SK-N-SH (cell line): ENCODE measurements around the gene DNAH11.

Experiments used
- CTCF ChIP-seq: fragments of 200-600 bp; sonication (generic); IDR thresholded peaks from 2 replicates; pipeline ENCODE4 v1.6.1; 2017; ENCODE audit warnings: antibody characterized with exemption, mild to moderate bottlenecking, moderate library complexity
- EP300 ChIP-seq, 2 experiments: IDR thresholded peaks; 2 replicates each; pipeline versions ENCODE4 v1.4.0 to v1.6.1; 2012; ENCODE audit warnings: borderline replicate concordance in 1 of 2, low read depth in 1 of 2, low read length in 1 of 2
- EZH2phosphoT487 ChIP-seq: fragments of 200-600 bp; sonication (generic); IDR thresholded peaks from 2 replicates; pipeline ENCODE4 v1.6.1; 2017; ENCODE audit warnings: low read depth, mixed run types, mild to moderate bottlenecking, antibody characterized with exemption, moderate library complexity, borderline replicate concordance
- GABPA ChIP-seq: IDR thresholded peaks from 2 replicates; pipeline ENCODE4 v1.4.0; 2012; ENCODE audit warnings: low read depth, mild to moderate bottlenecking
- MXI1 ChIP-seq: IDR thresholded peaks from 2 replicates; pipeline ENCODE4 v1.6.1; 2012; ENCODE audit warnings: mild to moderate bottlenecking, low read depth, low read length, improper control_type of control experiment
- POLR2AphosphoS5 ChIP-seq: IDR thresholded peaks from 2 replicates; pipeline ENCODE4 v1.6.1; 2012; ENCODE audit warnings: low read depth, low read length
- RFX5 ChIP-seq: IDR thresholded peaks from 2 replicates; pipeline ENCODE4 v1.6.1; 2012; ENCODE audit warnings: mild to moderate bottlenecking, improper control_type of control experiment, low read length
- RXRA ChIP-seq: IDR thresholded peaks from 2 replicates; pipeline ENCODE4 v1.4.0; 2012; ENCODE audit warnings: low read depth, mild to moderate bottlenecking, borderline replicate concordance
- USF1 ChIP-seq: IDR thresholded peaks from 2 replicates; pipeline ENCODE4 v1.4.0; 2012; ENCODE audit warnings: low read depth, borderline replicate concordance
- USF2 ChIP-seq: fragments of 150-350 bp; IDR thresholded peaks from 2 replicates; pipeline ENCODE4 v1.6.1; 2017; ENCODE audit warnings: antibody characterized with exemption, low read length, low read depth, borderline replicate concordance
- YY1 ChIP-seq: IDR thresholded peaks from 2 replicates; pipeline ENCODE4 v1.4.0; 2012; ENCODE audit warnings: low read depth, mild to moderate bottlenecking

- TF ChIP-seq GABPA (no peak), CTCF (no peak), USF1 (no peak), RXRA (no peak), USF2 (no peak), EP300 (IDR thresholded peaks at IDR 0.05; ENCODE audit: borderline replicate concordance in 1 of 2, low read depth in 1 of 2, low read length in 1 of 2) (no peak), MXI1 (no peak), POLR2AphosphoS5 (no peak), EZH2phosphoT487 (no peak), YY1 (no peak), RFX5 (no peak)
These were observed 8.1 kb downstream of the DNAH11 start for GRCh38 chr7:21550821-21551531.
